Lung (tissue), 12 donors: ENCODE results near the gene SETBP1. TPM values are rescaled to one million over a fixed set of nuclear protein-coding genes. Genes with fewer than 3 reads are reported as not detected.

Source experiments
- ATAC-seq: fragments of 200-7000 bp; cut with Tn5 transposase; one replicate; pipeline ENCODE4 v1.9.1; 2020; ENCODE audit warnings: moderate number of reproducible peaks; ENCODE audit not compliant: insufficient read depth, low FRiP score
- DNase-seq, 3 donors: peaks; one replicate each; pipeline ENCODE4 v3.0.0-alpha.2; 2013 to 2017
- H3K27ac ChIP-seq, 2 donors: one replicate each; pipeline ENCODE4 v1.5.1; 2013; ENCODE audit warnings: mild to moderate bottlenecking in 2 of 2, moderate library complexity in 2 of 2, control low read depth in 1 of 2, inconsistent platforms in 1 of 2, low read depth in 1 of 2, low read length in 1 of 2
- H3K27me3 ChIP-seq, 3 donors: one replicate each; pipeline ENCODE4 v1.5.1; 2013; ENCODE audit warnings: low read length in 2 of 3; ENCODE audit not compliant: control insufficient read depth in 3 of 3, insufficient read depth in 3 of 3
- H3K36me3 ChIP-seq, 4 donors: one replicate each; pipeline ENCODE4 v1.5.1; 2013; ENCODE audit warnings: low read length in 4 of 4, mild to moderate bottlenecking in 1 of 4, moderate library complexity in 1 of 4; ENCODE audit not compliant: control insufficient read depth in 4 of 4, insufficient read depth in 4 of 4
- H3K4me1 ChIP-seq, 5 donors: one replicate each; pipeline ENCODE4 v1.5.1; 2013; ENCODE audit warnings: low read length in 5 of 5, mild to moderate bottlenecking in 2 of 5, moderate library complexity in 1 of 5; ENCODE audit not compliant: control insufficient read depth in 5 of 5, insufficient read depth in 5 of 5
- H3K4me3 ChIP-seq: one replicate; pipeline ENCODE4 v1.5.1; 2013; ENCODE audit warnings: mild to moderate bottlenecking, control low read depth, moderate library complexity
- H3K9ac ChIP-seq, 2 donors: one replicate each; pipeline ENCODE4 v1.5.1; 2013; ENCODE audit warnings: low read length in 2 of 2, control low read depth in 1 of 2; ENCODE audit not compliant: insufficient read depth in 1 of 2
- H3K9me3 ChIP-seq, 4 donors: one replicate each; pipeline ENCODE4 v1.5.1; 2013; ENCODE audit warnings: low read length in 3 of 4, mild to moderate bottlenecking in 1 of 4, moderate library complexity in 1 of 4; ENCODE audit not compliant: control insufficient read depth in 4 of 4, insufficient read depth in 3 of 4
- CTCF ChIP-seq: IDR thresholded peaks from 2 replicates; pipeline ENCODE4 v1.5.1; 2012; ENCODE audit warnings: mild to moderate bottlenecking; ENCODE audit errors: control extremely low read depth, extremely low read depth
- WGBS, 2 donors: extraction: QIAGEN DNeasy Blood & Tissue Kit; methylation state at CpG; one replicate each; pipeline ENCODE4 v1.1.7; 2013; 5-methylcytosine and 5-hydroxymethylcytosine counted together
- polyA plus RNA-seq, 2 donors: library from polyadenylated mRNA; stranded (reverse); fragments of 200-250 nt; gene quantifications; one replicate each; pipeline ENCODE4 v1.2.1, GENCODE V29; 2013
- total RNA-seq, 2 donors: library from RNA; depleted of rRNA in 1 of 2; stranded (reverse); fragments of >200 nt in 1 of 2; gene quantifications; one replicate each; pipeline ENCODE4 v1.2.1, GENCODE V29; 2014 to 2021
- donor health status: control.
- donor health status: control.
- donor health status: Bipolar disorder and iron deficiency.
- donor health status: healthy.
- donor health status: DM: yes; HTN: yes; CAD: no.

SETBP1 gene
- total and polyA plus RNA-seq, 4 donors = 1.6 to 43.8 (median 16.6) TPM

GRCh38 chr18:44911773-44912172 lies 231.1 kb downstream of the SETBP1 start:
- no peak overlapping the region for H3K4me3 ChIP-seq
- no peak overlapping the region for H3K27ac ChIP-seq
- WGBS, 2 donors = 76 to 83% methylated on average over 3 of the region's 3 CpGs
- no peaks in the 10 kb centered on the region for H3K27me3 ChIP-seq
- no peak for ATAC-seq
- no peak overlapping the region for H3K9ac ChIP-seq
- H3K4me1 ChIP-seq = peaks cover 0 to 12% (median under 1%) of the 10 kb centered on the region in 5 donors
- H3K9me3 ChIP-seq = no peaks in the 10 kb centered on the region
- no peak for TF ChIP-seq CTCF
- DNase-seq = no peak
- H3K36me3 ChIP-seq = no peaks in the 10 kb centered on the region

- DNase-seq (no peak), ATAC-seq (no peak)
- Histone ChIP-seq H3K9me3 (no peaks in the 10 kb centered on the region), H3K27me3 (no peaks in the 10 kb centered on the region), H3K36me3 (no peaks in the 10 kb centered on the region), H3K4me3 (no peak overlapping the region), H3K9ac (no peak overlapping the region), H3K27ac (no peak overlapping the region), H3K4me1 (peaks cover 0 to 22% (median 11%) of the 10 kb centered on the region in 5 donors)
- TF ChIP-seq CTCF = no peak
- WGBS, 2 donors = 61 to 74% methylated on average over 6 of the region's 6 CpGs
Observed at GRCh38 chr18:44912740-44913478, 232.2 kb downstream of the SETBP1 start.

GRCh38 chr18:44914028-44914427 lies 233.3 kb downstream of the SETBP1 start:
- no peak for ATAC-seq

More at GRCh38 chr18:44914028-44914427, 233.3 kb downstream of the SETBP1 start:
- DNase-seq = no peak
- Histone ChIP-seq H3K27ac (no peak overlapping the region), H3K9me3 (no peaks in the 10 kb centered on the region), H3K36me3 (no peaks in the 10 kb centered on the region), H3K27me3 (no peaks in the 10 kb centered on the region), H3K4me3 (no peak overlapping the region), H3K9ac (no peak overlapping the region), H3K4me1 (peaks cover 0 to 28% (median 16%) of the 10 kb centered on the region in 5 donors)
- 87 to 91% methylated on average over 5 of the region's 5 CpGs for WGBS, 2 donors
- TF ChIP-seq CTCF = no peak
